Measurements from ENCODE around the gene KAZN. TPM values are rescaled to one million over a fixed set of nuclear protein-coding genes. Genes with fewer than 3 reads are reported as not detected.

KAZN gene
- total RNA-seq: 1 to 10 TPM; 1.1 to 2.2 TPM

DNA sequence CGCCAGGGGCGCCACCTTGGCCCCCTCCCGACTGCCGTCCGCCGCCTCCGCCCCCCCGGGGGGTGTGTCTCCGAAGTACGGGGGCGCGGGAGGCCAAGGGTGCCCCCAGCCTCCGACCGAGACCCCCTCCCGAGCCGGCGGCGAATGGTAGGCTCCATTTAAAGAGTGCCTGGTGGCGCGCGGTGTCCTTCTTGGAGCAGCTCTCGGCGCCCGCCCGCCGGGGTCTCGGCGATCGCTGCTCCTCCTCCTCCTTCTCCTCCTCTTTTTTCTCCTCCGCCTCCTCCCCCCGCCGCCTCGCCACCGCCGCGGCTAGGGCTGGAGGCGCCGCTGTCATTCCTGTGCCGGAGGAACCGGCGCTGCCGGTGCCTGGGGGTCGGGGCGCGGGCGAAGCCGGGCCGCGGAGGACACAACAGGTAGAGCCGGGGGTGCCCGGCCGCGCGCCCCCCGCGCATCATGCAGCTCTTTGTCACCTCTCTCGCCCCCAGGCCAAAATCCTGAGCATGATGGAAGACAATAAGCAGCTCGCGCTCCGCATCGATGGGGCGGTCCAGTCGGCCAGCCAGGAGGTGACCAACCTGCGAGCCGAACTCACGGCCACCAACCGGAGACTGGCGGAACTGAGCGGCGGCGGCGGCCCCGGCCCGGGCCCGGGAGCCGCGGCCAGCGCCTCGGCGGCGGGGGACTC, at the start of gene KAZN:
Gene KAZN, plus strand, starts transcription at position 188 of the 685 bp plus-strand sequence.
- no peak for DNase-seq (ENCODE audit: low spot score in 2 of 2)
- ATAC-seq: no peak
- no peaks in the 10 kb centered on the region for H3K36me3 Mint-ChIP-seq
- H3K27ac Mint-ChIP-seq: no peak within 1 kb of the TSS
- H3K9me3 Mint-ChIP-seq: no peaks in the 10 kb centered on the region

DNA sequence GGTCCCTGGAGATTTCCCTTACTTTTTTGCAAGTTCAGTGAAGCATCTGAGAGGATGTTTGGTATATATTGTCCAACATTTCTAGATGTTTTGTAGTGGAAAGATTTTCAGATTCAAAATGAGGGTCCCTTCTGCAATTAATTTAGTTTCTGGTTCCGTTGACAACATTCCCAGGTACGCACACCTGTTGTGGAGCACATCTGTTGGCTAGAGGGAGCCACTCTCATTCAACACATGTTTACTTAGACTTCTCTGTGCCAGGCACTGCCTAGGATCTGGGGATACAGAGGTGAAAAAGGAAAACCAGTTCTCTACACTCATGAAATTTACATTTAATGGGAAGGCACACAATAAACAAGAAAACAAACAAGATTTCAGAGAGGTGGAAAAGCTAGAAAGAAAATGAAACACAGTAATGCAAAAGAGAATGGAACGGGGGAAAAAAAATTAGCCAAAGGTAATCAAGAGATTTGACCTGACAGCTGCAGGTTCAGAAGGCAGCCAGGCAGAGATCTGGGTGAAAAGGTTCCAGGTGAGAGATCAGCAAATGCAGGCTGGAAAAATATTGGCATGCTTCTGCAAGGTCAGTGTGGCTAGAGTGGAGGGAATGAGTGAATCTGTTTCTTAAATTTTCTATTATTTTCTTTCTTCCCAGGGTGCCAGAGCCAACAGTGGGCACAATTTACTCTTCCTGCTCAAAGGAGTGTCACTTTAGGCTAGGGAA, 48.4 kb upstream of the KAZN start:
- H3K27ac Mint-ChIP-seq: no peak overlapping the region
- DNase-seq (ENCODE audit: low spot score in 2 of 2) (no peak), ATAC-seq (no peak)
- H3K9me3 Mint-ChIP-seq: peaks cover 0 to 4% of the 10 kb centered on the region in 2 donors
- no peaks in the 10 kb centered on the region for H3K36me3 Mint-ChIP-seq

DNA sequence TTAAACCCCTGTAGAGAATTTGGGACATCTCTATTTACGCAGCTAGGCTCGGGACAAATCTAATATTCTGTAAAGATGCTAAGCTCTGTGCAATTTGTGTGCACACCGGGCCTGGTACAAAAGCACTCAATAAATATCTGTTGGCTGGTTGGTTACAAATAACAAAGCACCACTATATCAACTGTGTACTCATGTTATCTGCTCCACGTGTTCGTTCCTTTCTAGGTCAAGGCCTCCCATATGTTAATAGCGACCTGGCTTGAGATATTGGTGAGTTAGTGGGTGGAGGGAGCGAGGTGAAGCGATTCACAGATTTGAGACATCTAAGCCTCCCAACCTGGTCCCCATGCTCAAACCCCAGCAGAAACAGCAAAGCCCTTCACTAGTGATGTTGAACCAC, 47.1 kb upstream of the KAZN start:
- no peaks in the 10 kb centered on the region for H3K36me3 Mint-ChIP-seq
- no peak for ATAC-seq

DNA sequence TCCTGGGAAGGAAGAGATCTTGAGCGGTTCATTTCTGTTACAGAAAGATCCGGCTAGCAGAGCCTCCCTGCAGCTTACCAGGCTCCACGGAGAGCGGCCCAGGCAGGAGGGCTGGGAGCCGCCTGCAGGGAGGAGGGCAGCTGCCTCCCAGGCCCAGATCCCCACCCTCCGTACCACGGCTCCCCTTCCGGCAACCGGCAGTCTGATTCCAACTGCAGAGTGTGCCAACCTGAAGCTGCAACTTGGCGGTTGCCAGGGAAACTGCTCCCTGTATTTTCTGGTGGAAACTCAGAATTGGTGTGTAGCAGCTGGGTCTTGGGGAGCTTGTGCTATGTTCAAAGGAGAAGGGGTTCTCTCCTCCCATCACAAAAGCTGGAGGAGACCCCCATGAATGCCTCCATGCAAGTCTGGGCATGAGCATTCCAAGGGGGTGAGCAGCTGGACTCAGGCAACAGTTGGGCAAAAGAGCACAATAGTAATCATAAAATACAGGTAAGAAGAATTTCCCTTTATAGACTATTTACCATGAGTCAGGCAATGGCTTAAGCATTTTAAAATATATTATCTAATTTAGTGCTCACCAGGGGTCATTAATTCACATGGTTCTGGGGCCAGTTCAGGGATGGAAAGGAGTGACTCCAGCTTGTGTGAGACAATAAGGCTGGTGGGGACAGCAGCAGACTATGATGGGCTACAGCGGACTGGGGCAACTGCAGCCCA, 46.1 kb upstream of the KAZN start:
- Mint-ChIP-seq H3K36me3 (no peaks in the 10 kb centered on the region), H3K27ac (no peak overlapping the region), H3K9me3 (no peaks in the 10 kb centered on the region)
- DNase-seq (ENCODE audit: low spot score in 2 of 2): no peak
- no peak for ATAC-seq

More for the DNA sequence above, 47.1 kb upstream of the KAZN start:
- Mint-ChIP-seq H3K27ac (no peak overlapping the region), H3K9me3 (no peaks in the 10 kb centered on the region)
- DNase-seq (ENCODE audit: low spot score in 2 of 2): no peak

DNA sequence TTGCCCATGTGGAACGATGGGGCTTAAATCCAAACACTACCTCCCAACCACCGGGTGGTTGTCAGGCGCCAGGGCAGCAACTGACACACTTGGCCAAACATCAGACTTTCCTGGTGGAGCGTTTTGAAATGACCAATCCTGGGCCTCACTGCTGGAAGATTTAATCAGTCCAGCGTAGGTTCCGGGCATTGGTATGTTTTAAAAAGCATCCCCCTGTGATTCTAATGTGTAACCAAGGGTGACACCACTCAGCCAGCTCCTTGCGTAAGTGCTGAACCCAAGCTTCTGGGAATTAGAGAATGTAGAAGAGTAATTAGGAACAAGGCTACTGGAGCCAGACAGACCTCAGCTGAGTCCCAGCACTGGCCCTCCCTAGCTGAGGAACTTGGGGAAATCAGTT, 44.8 kb upstream of the KAZN start:
- no peak for ATAC-seq
- H3K9me3 Mint-ChIP-seq: no peaks in the 10 kb centered on the region
- DNase-seq (ENCODE audit: low spot score in 2 of 2): no peak
- H3K27ac Mint-ChIP-seq: no peak overlapping the region
- H3K36me3 Mint-ChIP-seq: no peaks in the 10 kb centered on the region

DNA sequence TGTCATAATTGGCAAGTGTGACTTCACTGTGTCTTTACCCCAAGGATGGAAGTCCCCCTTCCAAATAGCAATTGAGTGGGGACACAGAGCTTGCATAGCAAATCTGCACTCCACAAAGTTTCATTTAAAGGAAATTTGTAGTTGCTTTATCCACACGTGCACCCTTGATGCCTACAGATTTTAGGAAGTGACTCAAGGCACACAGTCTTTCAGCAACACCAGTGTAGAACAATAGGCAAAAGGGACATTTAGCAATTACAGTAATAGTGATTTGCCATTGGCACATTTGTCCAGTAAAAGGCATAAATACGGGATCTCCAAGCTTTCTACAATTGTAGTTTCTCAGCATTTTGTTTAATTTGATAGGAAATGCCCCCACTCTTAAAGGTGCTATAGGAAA, 43.4 kb upstream of the KAZN start:
- H3K9me3 Mint-ChIP-seq: no peaks in the 10 kb centered on the region
- DNase-seq (ENCODE audit: low spot score in 2 of 2) (no peak), ATAC-seq (no peak)
- no peaks in the 10 kb centered on the region for H3K36me3 Mint-ChIP-seq
- no peak overlapping the region for H3K27ac Mint-ChIP-seq

DNA sequence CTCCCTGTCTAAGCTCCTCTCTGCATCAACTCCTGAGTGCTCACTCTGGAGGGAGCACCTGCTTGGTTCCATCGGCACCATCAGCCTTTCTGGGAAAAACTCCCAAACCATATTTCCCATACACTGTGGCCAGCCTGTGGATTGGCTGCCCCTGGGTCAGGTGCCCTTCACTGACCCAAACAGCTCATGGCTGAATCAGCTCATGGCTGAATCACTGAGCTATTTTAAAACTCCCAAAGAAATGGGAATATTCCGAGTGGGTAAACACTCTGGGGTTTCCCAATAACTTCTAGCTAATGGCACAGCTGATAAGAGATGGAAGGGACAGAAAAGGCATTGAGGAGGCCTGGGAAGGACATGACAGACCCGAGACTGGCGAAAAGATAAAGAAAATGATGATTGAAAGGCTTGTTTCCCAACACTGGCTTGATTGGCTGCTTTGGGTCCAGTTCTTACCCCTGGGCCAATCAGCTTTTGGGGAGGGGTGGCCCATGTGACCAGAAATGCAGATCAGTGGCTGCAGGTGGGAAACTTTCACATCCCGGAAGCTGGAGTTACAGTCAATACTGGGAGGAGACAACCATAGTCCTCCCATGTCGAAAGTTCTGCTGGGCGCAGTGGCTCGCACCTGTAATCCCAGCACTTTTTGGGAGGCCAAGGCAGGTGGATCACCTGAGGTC, 37.3 kb upstream of the KAZN start:
- H3K27ac Mint-ChIP-seq: no peak overlapping the region
- peaks cover 0 to 3% of the 10 kb centered on the region in 2 donors for H3K9me3 Mint-ChIP-seq
- no peak for ATAC-seq
- H3K36me3 Mint-ChIP-seq: no peaks in the 10 kb centered on the region
- DNase-seq (ENCODE audit: low spot score in 2 of 2): no peak

DNA sequence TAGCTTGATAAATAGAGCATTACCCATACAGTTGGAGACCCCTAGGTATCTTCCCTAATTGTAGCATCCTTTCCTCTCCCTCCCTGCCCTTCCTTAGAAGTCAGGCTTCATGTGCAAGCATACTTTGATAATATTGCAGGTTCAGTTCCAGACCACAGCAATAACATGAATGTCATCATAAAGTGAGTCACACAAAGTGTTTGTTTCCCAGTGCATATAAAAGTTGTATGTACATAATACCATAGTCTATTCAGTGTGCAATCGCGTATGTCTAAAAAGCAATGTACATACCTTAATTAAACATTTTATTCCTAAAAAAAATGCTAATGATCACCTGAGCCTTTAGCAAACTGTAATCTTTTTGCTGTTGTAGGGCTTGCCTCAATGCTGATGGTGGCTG, 33.4 kb upstream of the KAZN start:
- no peak for ATAC-seq
- peaks cover 7 to 9% of the 10 kb centered on the region in 2 donors for H3K9me3 Mint-ChIP-seq
- peaks cover 0 to 6% of the 10 kb centered on the region in 2 donors for H3K36me3 Mint-ChIP-seq

DNA sequence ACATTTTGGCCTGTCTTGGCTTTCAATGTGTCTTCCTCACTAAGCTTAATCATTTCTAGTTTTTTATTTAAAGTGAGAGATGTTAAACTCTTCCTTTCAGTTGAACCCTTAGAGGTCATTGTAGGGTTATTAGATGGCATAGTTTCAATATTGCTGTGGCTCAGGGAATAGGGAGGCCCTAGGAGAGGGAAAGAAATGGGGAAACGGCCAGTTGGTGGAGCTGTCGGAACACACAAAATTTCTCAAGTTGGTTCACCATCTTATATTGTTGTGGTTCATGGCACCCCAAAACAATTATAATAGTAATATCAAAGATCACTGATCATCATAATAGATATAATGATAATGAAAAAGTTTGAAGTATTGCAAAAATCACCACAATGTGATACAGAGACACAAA, 31.4 kb upstream of the KAZN start:
- H3K9me3 Mint-ChIP-seq: peaks cover 9 to 14% of the 10 kb centered on the region in 2 donors
- ATAC-seq (no peak), DNase-seq (ENCODE audit: low spot score in 2 of 2) (no peak)
- no peak overlapping the region for H3K27ac Mint-ChIP-seq
- peaks cover 0 to 8% of the 10 kb centered on the region in 2 donors for H3K36me3 Mint-ChIP-seq

More for the DNA sequence above, 33.4 kb upstream of the KAZN start:
- DNase-seq (ENCODE audit: low spot score in 2 of 2): no peak
- no peak overlapping the region for H3K27ac Mint-ChIP-seq

DNA sequence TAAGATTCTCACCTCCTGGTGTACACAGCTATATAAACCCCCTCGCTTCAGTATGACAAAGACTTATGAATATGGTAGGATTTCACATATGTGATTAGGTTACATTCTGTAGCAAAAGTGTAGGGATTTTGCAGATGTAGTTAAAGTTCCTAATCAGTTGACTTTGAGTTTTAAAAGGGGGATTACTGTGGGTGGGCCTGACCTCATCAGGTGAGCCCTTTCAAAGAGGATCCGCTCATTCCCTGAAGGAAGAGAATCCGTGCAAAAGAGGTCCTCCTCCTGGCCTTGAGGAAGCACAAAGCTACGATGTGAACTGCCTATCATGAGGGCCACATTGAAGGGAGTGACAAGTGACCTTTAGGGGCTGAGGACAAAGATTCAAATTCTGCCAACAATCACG, 30.6 kb upstream of the KAZN start:
- Mint-ChIP-seq H3K27ac (no peak overlapping the region), H3K36me3 (peaks cover 0 to 8% of the 10 kb centered on the region in 2 donors), H3K9me3 (peaks cover 9 to 14% of the 10 kb centered on the region in 2 donors)
- no peak for ATAC-seq
- DNase-seq (ENCODE audit: low spot score in 2 of 2): no peak

DNA sequence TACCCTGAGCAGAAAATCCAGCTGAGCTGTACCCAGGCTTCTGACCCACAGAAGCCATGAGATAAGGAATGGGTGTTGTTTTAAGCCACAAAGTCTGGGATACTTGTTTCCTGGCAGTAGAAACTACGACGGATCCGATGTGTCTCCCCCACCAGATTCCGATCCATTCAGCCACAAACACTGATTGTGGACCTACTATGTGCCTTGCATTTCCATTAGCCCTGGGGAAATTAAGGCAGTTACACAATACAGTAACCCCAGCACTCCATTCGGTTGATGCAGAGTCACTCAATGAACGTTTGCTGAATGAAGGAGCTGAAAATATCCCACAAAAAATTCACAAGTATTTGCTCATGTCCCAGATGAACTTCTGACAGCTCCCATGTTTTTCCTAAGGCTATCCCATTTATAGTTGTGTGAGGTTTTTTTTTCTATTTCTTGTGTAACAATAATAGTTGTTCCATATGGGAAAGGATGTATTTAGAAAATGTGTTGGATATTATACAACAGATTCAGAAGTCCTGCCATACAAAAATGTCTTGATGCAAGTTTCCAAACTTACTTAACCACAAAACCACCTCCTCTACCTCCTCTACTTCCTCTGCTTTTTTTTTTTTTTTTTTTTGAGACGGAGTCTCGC, 29.6 kb upstream of the KAZN start:
- DNase-seq (ENCODE audit: low spot score in 2 of 2) (no peak), ATAC-seq (no peak)
- Mint-ChIP-seq H3K27ac (no peak overlapping the region), H3K36me3 (peaks cover 0 to 8% of the 10 kb centered on the region in 2 donors), H3K9me3 (peaks cover 9 to 14% of the 10 kb centered on the region in 2 donors)

DNA sequence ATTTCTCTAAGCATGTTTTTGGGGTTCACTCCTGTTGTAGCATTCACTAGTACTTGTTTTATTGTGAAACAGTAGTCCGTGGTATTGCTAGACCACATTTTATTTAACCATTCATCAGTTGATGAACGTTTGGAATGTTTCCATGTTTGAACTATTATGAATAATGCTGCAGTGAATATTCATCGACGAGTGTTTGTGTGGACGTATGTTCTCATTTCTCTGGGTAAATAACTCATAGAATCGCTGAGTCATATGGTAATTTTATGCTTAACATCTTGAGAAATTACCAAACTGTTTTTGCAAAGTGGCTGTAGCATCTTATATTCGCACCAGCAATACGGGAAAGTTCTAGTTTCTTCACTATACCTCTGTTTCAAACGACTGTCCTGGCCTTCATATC, 28.0 kb upstream of the KAZN start:
- ATAC-seq: no peak
- Mint-ChIP-seq H3K27ac (no peak overlapping the region), H3K36me3 (peaks cover 0 to 8% of the 10 kb centered on the region in 2 donors), H3K9me3 (peaks cover 17 to 21% of the 10 kb centered on the region in 2 donors)
- DNase-seq (ENCODE audit: low spot score in 2 of 2): no peak

DNA sequence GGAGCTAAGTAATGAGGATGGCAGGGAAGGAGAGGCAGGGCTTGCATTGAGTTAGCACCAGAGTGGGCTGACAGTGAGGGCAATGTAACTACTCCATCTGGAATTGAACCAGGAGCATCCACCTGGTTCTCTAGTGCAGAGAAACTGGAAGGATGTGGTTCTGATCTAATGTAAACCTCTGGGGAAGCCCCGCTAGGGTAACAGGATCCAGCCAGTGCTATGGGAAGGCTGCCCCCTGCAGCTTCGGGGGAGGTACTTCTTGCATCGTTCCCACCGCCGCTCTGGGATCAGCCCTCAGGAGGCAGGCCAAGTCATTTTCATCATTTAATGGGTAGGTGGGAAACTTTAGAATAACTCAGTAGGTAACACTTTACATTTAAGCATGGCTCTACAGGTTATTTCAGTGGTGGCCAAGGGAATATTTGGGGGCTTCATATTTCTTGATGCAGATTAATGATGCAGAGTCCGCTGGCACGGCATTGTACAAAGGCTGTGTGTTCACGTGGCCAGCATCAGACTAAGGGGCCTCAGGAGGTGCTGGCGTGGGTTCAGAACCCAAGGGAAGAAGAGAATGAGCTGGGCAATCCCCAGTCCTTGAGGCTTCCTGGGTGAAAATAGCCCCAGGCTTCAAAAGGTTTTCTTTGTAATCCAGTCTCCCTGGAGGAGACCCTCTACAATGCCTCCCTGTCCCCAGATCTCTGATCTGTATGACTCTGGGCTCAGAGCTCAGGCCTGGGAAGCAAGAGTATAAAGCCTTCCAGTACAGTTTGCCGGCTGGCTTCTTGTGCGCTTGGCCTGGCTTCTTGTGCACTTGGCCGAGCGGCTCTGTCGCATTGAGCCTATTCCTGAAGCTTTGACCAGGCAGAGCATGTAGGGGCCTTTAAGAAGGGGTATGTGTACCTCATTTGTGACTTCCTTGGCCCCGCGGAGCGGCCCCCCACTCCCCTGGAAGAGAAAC, 26.4 kb upstream of the KAZN start:
- no peak for DNase-seq (ENCODE audit: low spot score in 2 of 2)
- peaks cover 0 to 8% of the 10 kb centered on the region in 2 donors for H3K36me3 Mint-ChIP-seq
- no peak overlapping the region for H3K27ac Mint-ChIP-seq

DNA sequence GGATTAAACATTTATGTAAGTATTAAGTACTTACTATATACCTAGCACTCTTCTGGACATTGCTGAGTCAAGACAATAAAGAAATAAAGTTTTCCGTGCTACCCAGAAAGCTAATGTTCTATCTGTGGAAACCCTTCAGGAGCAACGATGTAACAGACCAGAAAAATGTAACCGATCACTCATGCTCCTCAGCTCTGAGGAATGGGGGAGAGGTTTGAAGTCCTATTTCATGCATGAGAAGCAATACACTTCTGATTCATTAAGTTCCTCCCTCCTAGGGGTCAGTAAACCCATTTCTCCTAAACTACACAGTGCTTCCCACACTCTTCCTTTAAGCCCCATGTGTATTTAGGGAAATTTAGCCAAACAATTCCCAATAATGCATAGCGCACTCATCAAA, 25.6 kb upstream of the KAZN start:
- Mint-ChIP-seq H3K9me3 (peaks cover 16 to 22% of the 10 kb centered on the region in 2 donors), H3K27ac (no peak overlapping the region), H3K36me3 (peaks cover 0 to 7% of the 10 kb centered on the region in 2 donors)
- ATAC-seq: no peak
- DNase-seq (ENCODE audit: low spot score in 2 of 2): no peak

More for the DNA sequence above, 26.4 kb upstream of the KAZN start:
- ATAC-seq: no peak
- H3K9me3 Mint-ChIP-seq: peaks cover 17 to 24% of the 10 kb centered on the region in 2 donors

DNA sequence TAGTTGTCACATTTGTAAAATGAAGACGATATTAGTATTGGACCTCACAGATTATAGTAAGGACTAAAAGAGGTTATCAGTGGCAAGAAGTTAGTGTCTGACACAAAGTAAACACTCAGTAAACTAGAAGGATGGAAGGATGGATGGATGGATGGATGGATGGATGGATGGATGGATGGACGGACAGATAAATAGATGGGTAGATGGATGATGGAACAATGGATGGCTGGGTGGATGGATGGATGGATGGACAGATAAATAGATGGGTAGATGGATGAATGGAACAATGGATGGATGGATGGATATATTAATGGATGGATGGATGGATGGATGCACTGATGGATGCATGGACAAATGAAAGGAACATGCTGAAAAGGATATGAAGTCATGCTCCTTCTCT, 22.3 kb upstream of the KAZN start:
- H3K36me3 Mint-ChIP-seq: peaks cover 3 to 5% of the 10 kb centered on the region in 2 donors
- ATAC-seq (no peak), DNase-seq (ENCODE audit: low spot score in 2 of 2) (no peak)
- peaks cover 14 to 19% of the 10 kb centered on the region in 2 donors for H3K9me3 Mint-ChIP-seq
- no peak overlapping the region for H3K27ac Mint-ChIP-seq
